Fibroblast of skin of scalp (primary cell): ENCODE results near the gene NDUFS1. TPM values are rescaled to one million over a fixed set of nuclear protein-coding genes. Genes with fewer than 3 reads are reported as not detected.
"Not testable (repeated sequence)": the region's sequence is repeated elsewhere in the genome, so short reads cannot be mapped to it uniquely, and the experiment has no call there.

Experiments used
- DNase-seq: peaks from one replicate; pipeline ENCODE4 v3.0.0-alpha.2; 2013
- polyA plus RNA-seq, 2 experiments: library from polyadenylated mRNA; unstranded; fragments of 120-200 nt; gene quantifications; one replicate each; pipeline ENCODE4 v1.2.1, GENCODE V29; 2013; ENCODE audit not compliant: insufficient read length in 2 of 2

Gene NDUFS1
- 61.3 TPM for polyA plus RNA-seq (2013, experiment 1 of 2; ENCODE audit: insufficient read length)
- 61.6 TPM for polyA plus RNA-seq (2013, experiment 2 of 2; ENCODE audit: insufficient read length)

GRCh38 chr2:206159346-206160124 lies at the start of gene NDUFS1, which contains the start of gene EEF1B2:
Gene NDUFS1, minus strand, starts transcription at chr2:206159444. Its CDS starts 5,766 bp downstream, at chr2:206153678.
Gene EEF1B2, plus strand, starts transcription at chr2:206159895. Its CDS starts 85 bp downstream, at chr2:206159980.
- DNase-seq, result peak; percentile 98

GRCh38 chr2:206208900-206209299 lies 49.7 kb upstream of the NDUFS1 start:
- DNase-seq, result no peak

GRCh38 chr2:206207316-206207715 lies 48.1 kb upstream of the NDUFS1 start:
- DNase-seq, result not testable (repeated sequence)

GRCh38 chr2:206204710-206205109 lies 45.5 kb upstream of the NDUFS1 start:
- no peak for DNase-seq

GRCh38 chr2:206203331-206203730 lies 44.1 kb upstream of the NDUFS1 start:
- no peak for DNase-seq

- no peak for DNase-seq
These were observed 43.2 kb upstream of the NDUFS1 start for GRCh38 chr2:206202446-206202845.

- DNase-seq, result no peak
These were observed 42.0 kb upstream of the NDUFS1 start for GRCh38 chr2:206201075-206201848.

GRCh38 chr2:206198677-206199076 lies 39.4 kb upstream of the NDUFS1 start:
- peak; percentile 29 for DNase-seq

GRCh38 chr2:206193671-206194357 lies 34.6 kb upstream of the NDUFS1 start:
- DNase-seq, result no peak

- no peak for DNase-seq
These were observed 32.9 kb upstream of the NDUFS1 start for GRCh38 chr2:206192157-206192556.

- DNase-seq, result no peak
These were observed 31.4 kb upstream of the NDUFS1 start for GRCh38 chr2:206190689-206191088.

GRCh38 chr2:206190111-206190510 lies 30.9 kb upstream of the NDUFS1 start:
- DNase-seq, result no peak

- no peak for DNase-seq
These were observed 30.4 kb upstream of the NDUFS1 start for GRCh38 chr2:206189691-206190090.

GRCh38 chr2:206181526-206181925 lies 22.3 kb upstream of the NDUFS1 start:
- DNase-seq, result not testable (repeated sequence)

- DNase-seq, result no peak
These were observed 17.7 kb upstream of the NDUFS1 start for GRCh38 chr2:206176901-206177300.

- no peak for DNase-seq
These were observed 16.9 kb upstream of the NDUFS1 start for GRCh38 chr2:206176121-206176520.

- DNase-seq, result no peak
These were observed 13.9 kb upstream of the NDUFS1 start for GRCh38 chr2:206173147-206173546.

- not testable (repeated sequence) for DNase-seq
These were observed 12.6 kb upstream of the NDUFS1 start for GRCh38 chr2:206171624-206172397.

GRCh38 chr2:206168230-206168629 lies 9.0 kb upstream of the NDUFS1 start:
- not testable (repeated sequence) for DNase-seq

GRCh38 chr2:206164261-206164862 lies 5.1 kb upstream of the NDUFS1 start:
- DNase-seq, result peak; percentile 53

GRCh38 chr2:206163251-206163880 lies 4.1 kb upstream of the NDUFS1 start:
- no peak for DNase-seq
